ENCODE measurements around the gene RHBDL3.

GRCh38 chr17:32235588-32235987 is 30.0 kb upstream of the RHBDL3 start:
- no peak for TF ChIP-seq EZH2 (optimal IDR thresholded peaks at IDR 0.05; ENCODE audit: low read depth, low read length)
- TF ChIP-seq CTCF (IDR thresholded peaks at IDR 0.05; ENCODE audit: low read length): no peak
